CD4-positive, CD25-positive, alpha-beta regulatory T cell (primary cell): ENCODE results near the gene ZNF423. TPM values are rescaled to one million over a fixed set of nuclear protein-coding genes. Genes with fewer than 3 reads are reported as not detected.

Experiments used
- ATAC-seq, 2 donors: fragments of 150-1000 bp; cut with Tn5 transposase; one replicate each; pipeline ENCODE4 v1.10.0; 2021; ENCODE audit warnings: low read depth in 2 of 2, moderate number of reproducible peaks in 2 of 2, moderate library complexity in 1 of 2
- DNase-seq, 3 donors: peaks; one replicate each; pipeline versions ENCODE4 v3.0.0 to v3.0.0-alpha.2; 2012 to 2022; ENCODE audit warnings: mixed read lengths in 1 of 3
- H3K27ac ChIP-seq: one replicate; pipeline ENCODE4 v1.7.0; 2013; ENCODE audit warnings: mild to moderate bottlenecking, low read length; ENCODE audit not compliant: insufficient read depth, poor library complexity, severe bottlenecking
- H3K27me3 ChIP-seq: one replicate; pipeline ENCODE4 v1.7.0; 2013; ENCODE audit warnings: low read length; ENCODE audit not compliant: control insufficient read depth, insufficient read depth
- H3K36me3 ChIP-seq: one replicate; pipeline ENCODE4 v1.7.0; 2013; ENCODE audit warnings: mild to moderate bottlenecking, low read length, moderate library complexity; ENCODE audit not compliant: control insufficient read depth, insufficient read depth
- H3K4me1 ChIP-seq: 2 replicates; pipeline ENCODE4 v1.7.0; 2013; ENCODE audit warnings: mild to moderate bottlenecking, low read length; ENCODE audit not compliant: insufficient read depth, control insufficient read depth, poor library complexity, severe bottlenecking
- H3K4me3 ChIP-seq: one replicate; pipeline ENCODE4 v1.7.0; 2013; ENCODE audit warnings: low read depth, mild to moderate bottlenecking, low read length, moderate library complexity
- H3K9me3 ChIP-seq, 2 experiments: 1 replicate in 1 of 2; 2 replicates in 1 of 2; pipeline ENCODE4 v1.7.0; 2013; ENCODE audit warnings: low read length in 2 of 2, mild to moderate bottlenecking in 1 of 2, moderate library complexity in 1 of 2; ENCODE audit not compliant: control insufficient read depth in 2 of 2
- H3K27ac Mint-ChIP-seq, 3 donors: one replicate each; pipeline ENCODE4 v1.8.0; 2020 to 2022; ENCODE audit warnings: mild to moderate bottlenecking in 3 of 3, mixed read lengths in 3 of 3, moderate library complexity in 2 of 3
- H3K27me3 Mint-ChIP-seq: one replicate; pipeline ENCODE4 v1.8.0; 2022; ENCODE audit warnings: mild to moderate bottlenecking, mixed read lengths
- H3K36me3 Mint-ChIP-seq: one replicate; pipeline ENCODE4 v1.8.0; 2020; ENCODE audit warnings: mixed read lengths
- H3K4me1 Mint-ChIP-seq, 4 donors: one replicate each; pipeline ENCODE4 v1.8.0; 2020 to 2022; ENCODE audit warnings: mixed read lengths in 4 of 4, mild to moderate bottlenecking in 1 of 4
- H3K4me3 Mint-ChIP-seq, 4 donors: one replicate each; pipeline ENCODE4 v1.8.0; 2020 to 2022; ENCODE audit warnings: mild to moderate bottlenecking in 4 of 4, mixed read lengths in 4 of 4, moderate library complexity in 3 of 4
- H3K9me3 Mint-ChIP-seq, 7 donors: one replicate each; pipeline ENCODE4 v1.8.0; 2020 to 2022; ENCODE audit warnings: mixed read lengths in 7 of 7, mild to moderate bottlenecking in 3 of 7, moderate library complexity in 2 of 7
- polyA plus RNA-seq, 4 donors: library from polyadenylated mRNA; unstranded; fragments of 300-500 nt; fragmentation: Illumina TruSeq; gene quantifications; one replicate each; pipeline ENCODE4 v1.2.3, GENCODE V29; 2021
- total RNA-seq: library from RNA; stranded (reverse); gene quantifications from one replicate; pipeline ENCODE4 v1.2.3, GENCODE V29; 2022

Gene ZNF423
- total and polyA plus RNA-seq, 5 donors from 2014 or later, result 0.05 TPM; not detected in 4

- Mint-ChIP-seq H3K27ac (no peak overlapping the region), H3K9me3 (peaks cover 0 to 2% (median 0%) of the 10 kb centered on the region in 7 donors), H3K36me3 (no peaks in the 10 kb centered on the region), H3K4me1 (no peaks in the 10 kb centered on the region), H3K4me3 (no peak overlapping the region), H3K27me3 (peaks cover 4% of the 10 kb centered on the region)
- no peak overlapping the region for H3K4me3 ChIP-seq
- ATAC-seq (no peak), DNase-seq (no peak)
- H3K9me3 ChIP-seq, result no peaks in the 10 kb centered on the region
- H3K4me1 ChIP-seq, result no peaks in the 10 kb centered on the region
- H3K27ac ChIP-seq, result no peak overlapping the region
- no peaks in the 10 kb centered on the region for H3K36me3 ChIP-seq
- no peaks in the 10 kb centered on the region for H3K27me3 ChIP-seq
Observed at GRCh38 chr16:49740256-49740655, 115.7 kb downstream of the ZNF423 start.

- peaks cover 0 to 2% (median 0%) of the 10 kb centered on the region in 7 donors for H3K9me3 Mint-ChIP-seq
- Histone ChIP-seq H3K4me3 (no peak overlapping the region), H3K27me3 (no peaks in the 10 kb centered on the region), H3K27ac (no peak overlapping the region), H3K9me3 (no peaks in the 10 kb centered on the region), H3K36me3 (no peaks in the 10 kb centered on the region), H3K4me1 (no peaks in the 10 kb centered on the region)
- no peak for DNase-seq
- H3K36me3 Mint-ChIP-seq, result no peaks in the 10 kb centered on the region
- no peak overlapping the region for H3K27ac Mint-ChIP-seq
- H3K4me3 Mint-ChIP-seq, result no peak overlapping the region
- no peak for ATAC-seq
- H3K4me1 Mint-ChIP-seq, result no peaks in the 10 kb centered on the region
- H3K27me3 Mint-ChIP-seq, result peaks cover 4% of the 10 kb centered on the region
Observed at GRCh38 chr16:49739381-49739780, 116.5 kb downstream of the ZNF423 start.

- DNase-seq, result no peak
- Mint-ChIP-seq H3K9me3 (peaks cover 0 to 2% (median 0%) of the 10 kb centered on the region in 7 donors), H3K27me3 (peaks cover 4% of the 10 kb centered on the region), H3K4me1 (no peaks in the 10 kb centered on the region), H3K27ac (no peak overlapping the region), H3K36me3 (no peaks in the 10 kb centered on the region), H3K4me3 (no peak overlapping the region)
- H3K9me3 ChIP-seq, result no peaks in the 10 kb centered on the region
- H3K36me3 ChIP-seq, result no peaks in the 10 kb centered on the region
- no peak for ATAC-seq
- no peaks in the 10 kb centered on the region for H3K4me1 ChIP-seq
- no peaks in the 10 kb centered on the region for H3K27me3 ChIP-seq
- no peak overlapping the region for H3K27ac ChIP-seq
- H3K4me3 ChIP-seq, result no peak overlapping the region
Observed at GRCh38 chr16:49738832-49739231, 117.1 kb downstream of the ZNF423 start.

- H3K27ac ChIP-seq, result no peak overlapping the region
- H3K27ac Mint-ChIP-seq, result no peak overlapping the region
- H3K27me3 ChIP-seq, result no peaks in the 10 kb centered on the region
- H3K36me3 Mint-ChIP-seq, result no peaks in the 10 kb centered on the region
- DNase-seq (no peak), ATAC-seq (no peak)
- H3K4me1 ChIP-seq, result no peaks in the 10 kb centered on the region
- no peak overlapping the region for H3K4me3 ChIP-seq
- H3K9me3 ChIP-seq, result no peaks in the 10 kb centered on the region
- peaks cover 0 to 2% (median 0%) of the 10 kb centered on the region in 7 donors for H3K9me3 Mint-ChIP-seq
- no peak overlapping the region for H3K4me3 Mint-ChIP-seq
- peaks cover 9% of the 10 kb centered on the region for H3K27me3 Mint-ChIP-seq
- H3K4me1 Mint-ChIP-seq, result no peaks in the 10 kb centered on the region
- H3K36me3 ChIP-seq, result no peaks in the 10 kb centered on the region
Observed at GRCh38 chr16:49738001-49738400, 117.9 kb downstream of the ZNF423 start.

GRCh38 chr16:49737541-49737940, 118.4 kb downstream of the ZNF423 start:
- Mint-ChIP-seq H3K9me3 (peaks cover 0 to 2% (median 0%) of the 10 kb centered on the region in 7 donors), H3K4me1 (no peaks in the 10 kb centered on the region)
- no peak overlapping the region for H3K4me3 ChIP-seq

GRCh38 chr16:49734331-49734730, 121.6 kb downstream of the ZNF423 start:
- Mint-ChIP-seq H3K4me1 (no peaks in the 10 kb centered on the region), H3K27me3 (peaks cover 8% of the 10 kb centered on the region), H3K9me3 (peaks cover 0 to 11% (median 2%) of the 10 kb centered on the region in 7 donors), H3K36me3 (no peaks in the 10 kb centered on the region), H3K27ac (no peak overlapping the region), H3K4me3 (no peak overlapping the region)
- Histone ChIP-seq H3K27ac (no peak overlapping the region), H3K4me3 (no peak overlapping the region), H3K36me3 (no peaks in the 10 kb centered on the region), H3K9me3 (peaks cover 0 to 4% of the 10 kb centered on the region in 2 experiments), H3K4me1 (no peaks in the 10 kb centered on the region), H3K27me3 (no peaks in the 10 kb centered on the region)
- DNase-seq (no peak), ATAC-seq (no peak)

More at GRCh38 chr16:49737541-49737940, 118.4 kb downstream of the ZNF423 start:
- H3K27ac Mint-ChIP-seq, result no peak overlapping the region
- peaks cover 9% of the 10 kb centered on the region for H3K27me3 Mint-ChIP-seq
- no peak for DNase-seq
- H3K36me3 ChIP-seq, result no peaks in the 10 kb centered on the region
- H3K4me1 ChIP-seq, result no peaks in the 10 kb centered on the region
- H3K27me3 ChIP-seq, result no peaks in the 10 kb centered on the region
- no peak overlapping the region for H3K4me3 Mint-ChIP-seq
- no peaks in the 10 kb centered on the region for H3K36me3 Mint-ChIP-seq
- H3K9me3 ChIP-seq, result no peaks in the 10 kb centered on the region
- H3K27ac ChIP-seq, result no peak overlapping the region
- ATAC-seq, result no peak

- H3K27me3 Mint-ChIP-seq, result peaks cover 8% of the 10 kb centered on the region
- H3K27me3 ChIP-seq, result no peaks in the 10 kb centered on the region
- H3K4me1 ChIP-seq, result no peaks in the 10 kb centered on the region
- no peak overlapping the region for H3K4me3 ChIP-seq
- no peak overlapping the region for H3K27ac Mint-ChIP-seq
- H3K9me3 Mint-ChIP-seq, result peaks cover 0 to 11% (median 2%) of the 10 kb centered on the region in 7 donors
- H3K4me1 Mint-ChIP-seq, result no peaks in the 10 kb centered on the region
- no peak for DNase-seq
- no peaks in the 10 kb centered on the region for H3K36me3 ChIP-seq
- H3K4me3 Mint-ChIP-seq, result no peak overlapping the region
- H3K36me3 Mint-ChIP-seq, result no peaks in the 10 kb centered on the region
- ATAC-seq, result no peak
- no peak overlapping the region for H3K27ac ChIP-seq
- peaks cover 0 to 4% of the 10 kb centered on the region in 2 experiments for H3K9me3 ChIP-seq
Observed at GRCh38 chr16:49733313-49734009, 122.5 kb downstream of the ZNF423 start.

GRCh38 chr16:49731911-49732310, 124.0 kb downstream of the ZNF423 start:
- Mint-ChIP-seq H3K4me1 (no peaks in the 10 kb centered on the region), H3K9me3 (peaks cover 0 to 11% (median 2%) of the 10 kb centered on the region in 7 donors), H3K36me3 (no peaks in the 10 kb centered on the region), H3K27ac (no peak overlapping the region), H3K4me3 (no peak overlapping the region), H3K27me3 (peaks cover 8% of the 10 kb centered on the region)
- Histone ChIP-seq H3K27ac (no peak overlapping the region), H3K27me3 (no peaks in the 10 kb centered on the region), H3K4me1 (no peaks in the 10 kb centered on the region), H3K4me3 (no peak overlapping the region), H3K36me3 (no peaks in the 10 kb centered on the region), H3K9me3 (peaks cover 0 to 4% of the 10 kb centered on the region in 2 experiments)
- ATAC-seq (no peak), DNase-seq (no peak)
